Mesodermal cell (in vitro differentiated cells): Measurements from ENCODE around the gene A2M.

ENCODE experiments used
- H3K27ac ChIP-seq: 2 replicates; pipeline ENCODE4 v1.7.0; 2013; ENCODE audit warnings: mild to moderate bottlenecking, low read depth, low read length, moderate library complexity; ENCODE audit not compliant: severe bottlenecking
- H3K36me3 ChIP-seq: 2 replicates; pipeline ENCODE4 v1.7.1; 2013; ENCODE audit warnings: mild to moderate bottlenecking, low read length, moderate library complexity; ENCODE audit not compliant: control insufficient read depth, insufficient read depth
- H3K4me1 ChIP-seq: one replicate; pipeline ENCODE4 v1.7.1; 2013; ENCODE audit warnings: mild to moderate bottlenecking, low read length; ENCODE audit not compliant: insufficient read depth, control insufficient read depth, poor library complexity, severe bottlenecking
- H3K4me3 ChIP-seq: 2 replicates; pipeline ENCODE4 v1.7.0; 2013; ENCODE audit warnings: low read length, control low read depth, mild to moderate bottlenecking; ENCODE audit not compliant: insufficient read depth, poor library complexity, severe bottlenecking; ENCODE audit errors: extremely low read depth
- H3K9me3 ChIP-seq: 2 replicates; pipeline ENCODE4 v1.7.1; 2013; ENCODE audit warnings: mild to moderate bottlenecking, low read length, moderate library complexity; ENCODE audit not compliant: control insufficient read depth
- WGBS, 2 experiments: methylation state at CpG; one replicate each; pipeline ENCODE4 v1.1.5; 2013; ENCODE audit warnings: missing lambda C conversion rate in 2 of 2; ENCODE audit not compliant: insufficient coverage in 2 of 2; 5-methylcytosine and 5-hydroxymethylcytosine counted together

The A2M gene

GRCh38 chr12:9135903-9136310, 20.2 kb upstream of the A2M start:
- H3K4me1 ChIP-seq: no peaks in the 10 kb centered on the region
- no peak overlapping the region for H3K4me3 ChIP-seq
- H3K9me3 ChIP-seq: peaks cover 11% of the 10 kb centered on the region
- no peak overlapping the region for H3K27ac ChIP-seq
- no peaks in the 10 kb centered on the region for H3K36me3 ChIP-seq
- WGBS, 2 experiments: 83 to 100% methylated on average over 3 of the region's 5 CpGs

- Histone ChIP-seq H3K4me3 (no peak overlapping the region), H3K9me3 (peaks cover 8% of the 10 kb centered on the region), H3K36me3 (no peaks in the 10 kb centered on the region), H3K27ac (no peak overlapping the region), H3K4me1 (no peaks in the 10 kb centered on the region)
- 90 to 95% methylated on average over 10 to 15 of the region's 16 CpGs for WGBS, 2 experiments
Observed at GRCh38 chr12:9134981-9135628, 19.4 kb upstream of the A2M start.

- H3K4me1 ChIP-seq: no peaks in the 10 kb centered on the region
- no peaks in the 10 kb centered on the region for H3K9me3 ChIP-seq
- H3K4me3 ChIP-seq: no peak overlapping the region
- no CpG with 5 or more reads among the region's 1 CpG for WGBS, 2 experiments
- no peak overlapping the region for H3K27ac ChIP-seq
- H3K36me3 ChIP-seq: no peaks in the 10 kb centered on the region
Observed at GRCh38 chr12:9133216-9133916, 17.6 kb upstream of the A2M start.

DNA sequence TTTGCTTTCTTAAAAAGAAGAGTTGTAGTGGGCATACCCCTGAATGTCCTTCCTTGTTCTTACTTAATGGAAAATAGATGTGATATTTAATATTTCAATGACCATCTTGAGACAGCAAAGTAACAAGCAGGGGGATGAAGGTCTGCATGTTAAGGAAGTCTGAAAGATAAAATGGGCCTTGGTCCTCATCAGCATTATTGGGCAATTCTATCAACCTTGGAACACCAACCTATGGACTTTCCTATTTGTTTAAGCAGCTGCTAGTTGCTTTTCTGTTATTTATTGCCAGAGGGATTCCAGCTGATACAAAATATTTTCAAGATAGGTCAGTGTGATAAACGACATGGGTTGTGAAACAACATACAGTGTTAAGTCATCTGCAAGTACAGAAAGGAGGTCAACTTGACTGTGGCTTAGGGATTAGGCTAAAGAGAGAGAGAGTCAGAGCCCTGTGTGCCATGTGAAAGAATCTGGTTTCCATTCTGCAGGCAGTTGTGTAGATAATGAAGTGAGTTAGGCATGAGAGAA, 16.4 kb upstream of the A2M start:
- Histone ChIP-seq H3K36me3 (no peaks in the 10 kb centered on the region), H3K4me3 (no peak overlapping the region), H3K9me3 (no peaks in the 10 kb centered on the region), H3K27ac (no peak overlapping the region), H3K4me1 (no peaks in the 10 kb centered on the region)
- 73 to 78% methylated on average over 1 of the region's 1 CpG for WGBS, 2 experiments

DNA sequence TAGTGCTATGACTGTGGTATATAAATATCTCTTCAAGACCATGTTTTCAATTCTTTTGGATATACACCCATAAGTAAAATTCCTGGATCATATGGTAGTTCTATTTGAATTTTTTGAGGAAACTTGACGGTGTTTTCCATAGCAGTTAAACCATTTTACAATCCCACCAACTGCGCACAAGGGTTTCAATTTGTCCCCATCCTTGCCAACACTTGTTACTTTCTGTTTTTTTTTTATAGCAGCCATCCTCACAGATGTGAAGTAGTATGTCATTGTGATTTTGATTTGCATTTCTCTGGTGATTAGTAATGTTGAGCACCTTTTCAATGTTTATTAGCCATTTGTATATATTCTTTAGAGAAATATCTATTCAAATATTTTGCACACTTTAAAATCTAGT, 14.5 kb upstream of the A2M start:
- 0% methylated on average over 1 of the region's 2 CpGs; no CpG with 5 or more reads in 1 of the 2 experiments for WGBS, 2 experiments

DNA sequence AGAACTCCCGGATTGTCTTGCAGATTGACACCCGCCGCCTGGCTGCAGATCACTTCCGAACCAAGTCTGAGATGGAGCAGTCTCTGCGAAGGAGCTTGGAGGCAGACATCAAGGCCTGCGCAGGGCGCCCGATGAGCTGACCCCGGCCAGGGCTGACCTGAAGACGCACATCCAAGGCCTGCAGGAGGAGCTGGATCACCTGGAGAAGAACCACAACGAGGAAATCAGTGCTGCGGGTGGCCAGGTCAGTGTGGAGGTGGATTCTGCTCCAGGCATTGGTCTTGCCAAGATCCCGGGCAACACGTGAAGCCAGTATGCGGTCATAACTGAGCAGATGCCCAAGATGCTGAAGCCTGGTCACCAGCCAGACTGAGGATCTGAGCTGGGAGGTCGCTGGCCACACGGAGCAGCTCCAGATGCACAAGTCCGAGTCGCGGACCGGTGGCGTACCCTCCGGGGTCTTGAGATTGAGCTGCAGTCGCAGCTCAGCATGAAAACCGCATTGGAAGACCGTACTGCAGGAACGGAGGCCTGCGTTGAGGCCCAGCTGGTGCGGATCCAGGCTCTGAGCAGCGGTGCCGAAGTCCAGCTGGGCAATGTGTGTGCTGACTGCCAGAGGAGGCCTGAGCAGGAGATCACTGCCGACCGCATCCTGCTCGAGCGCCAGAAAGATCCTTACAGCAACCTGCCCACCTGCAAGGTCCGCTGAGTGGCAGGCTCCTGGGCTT, 12.4 kb upstream of the A2M start:
- Histone ChIP-seq H3K4me1 (no peaks in the 10 kb centered on the region), H3K27ac (no peak overlapping the region), H3K36me3 (no peaks in the 10 kb centered on the region), H3K4me3 (no peak overlapping the region), H3K9me3 (no peaks in the 10 kb centered on the region)
- 93 to 95% methylated on average over 25 to 31 of the region's 36 CpGs for WGBS, 2 experiments

More for the DNA sequence above, 14.5 kb upstream of the A2M start:
- no peaks in the 10 kb centered on the region for H3K4me1 ChIP-seq
- H3K36me3 ChIP-seq: no peaks in the 10 kb centered on the region
- H3K9me3 ChIP-seq: no peaks in the 10 kb centered on the region
- no peak overlapping the region for H3K4me3 ChIP-seq
- H3K27ac ChIP-seq: no peak overlapping the region

DNA sequence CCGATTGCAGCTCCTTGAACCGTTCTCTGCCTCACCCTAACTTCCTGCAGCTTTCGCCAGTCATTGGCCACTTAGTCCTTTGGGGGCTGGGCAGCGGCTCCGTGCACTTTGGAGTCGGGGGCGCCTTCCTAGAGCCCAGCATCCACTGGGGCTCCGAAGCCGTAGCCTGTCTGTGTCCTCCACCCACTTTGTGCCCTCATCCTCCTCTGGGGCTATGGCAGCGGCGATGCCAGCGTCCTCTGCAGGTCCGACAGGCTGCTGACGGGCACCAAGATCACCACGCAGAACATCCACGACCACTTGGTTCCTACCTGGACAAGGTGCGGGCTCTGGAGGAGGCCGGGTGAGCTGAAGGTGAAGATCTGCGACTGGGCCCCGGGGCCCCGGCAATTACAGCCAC, 11.8 kb upstream of the A2M start:
- 93 to 97% methylated on average over 20 to 21 of the region's 21 CpGs for WGBS, 2 experiments
- Histone ChIP-seq H3K4me3 (no peak overlapping the region), H3K36me3 (no peaks in the 10 kb centered on the region), H3K4me1 (no peaks in the 10 kb centered on the region), H3K27ac (no peak overlapping the region), H3K9me3 (no peaks in the 10 kb centered on the region)

DNA sequence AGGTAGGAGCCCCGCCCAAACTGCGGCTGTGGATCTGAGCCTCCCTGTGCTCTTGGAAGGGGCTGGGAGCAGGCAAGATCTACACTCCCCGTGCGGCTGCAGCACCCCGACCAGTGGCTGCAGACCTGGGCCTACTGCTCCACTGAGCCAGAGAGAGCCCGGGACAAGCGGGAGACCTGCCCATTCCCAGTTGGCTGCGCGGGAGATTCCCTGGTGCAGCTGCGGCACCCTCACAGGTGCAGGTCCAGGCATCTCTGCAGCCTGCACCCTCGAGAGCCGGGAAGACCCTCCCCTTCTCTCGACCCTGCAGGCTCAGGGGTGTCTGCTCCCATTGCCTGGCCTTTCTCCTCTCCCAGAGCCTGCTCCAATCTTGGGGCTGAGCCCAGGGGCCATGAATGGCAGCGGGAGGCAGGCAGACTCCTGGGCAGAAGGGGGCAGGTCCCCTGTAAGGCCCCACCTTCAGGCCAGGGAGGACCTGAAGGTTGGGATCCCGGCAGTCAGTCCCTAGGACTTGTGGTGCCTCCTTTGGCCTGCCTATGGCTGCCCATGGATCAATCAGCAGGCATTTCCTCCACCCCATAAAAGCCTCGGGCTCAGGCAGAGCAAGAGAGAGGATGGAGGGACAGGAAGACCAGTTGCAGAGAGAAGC, 8.8 kb upstream of the A2M start:
- Histone ChIP-seq H3K36me3 (no peaks in the 10 kb centered on the region), H3K27ac (no peak overlapping the region), H3K9me3 (no peaks in the 10 kb centered on the region), H3K4me3 (no peak overlapping the region), H3K4me1 (no peaks in the 10 kb centered on the region)
- 93 to 94% methylated on average over 13 to 15 of the region's 16 CpGs for WGBS, 2 experiments

GRCh38 chr12:9123781-9124382, 8.2 kb upstream of the A2M start:
- H3K36me3 ChIP-seq: no peaks in the 10 kb centered on the region
- 91 to 98% methylated on average over 11 to 12 of the region's 14 CpGs for WGBS, 2 experiments
- H3K4me3 ChIP-seq: no peak overlapping the region
- no peak overlapping the region for H3K27ac ChIP-seq
- H3K4me1 ChIP-seq: no peaks in the 10 kb centered on the region
- H3K9me3 ChIP-seq: no peaks in the 10 kb centered on the region

- no peak overlapping the region for H3K4me3 ChIP-seq
- H3K36me3 ChIP-seq: no peaks in the 10 kb centered on the region
- H3K27ac ChIP-seq: no peak overlapping the region
- H3K9me3 ChIP-seq: no peaks in the 10 kb centered on the region
- 80 to 86% methylated on average over 1 of the region's 3 CpGs for WGBS, 2 experiments
- H3K4me1 ChIP-seq: no peaks in the 10 kb centered on the region
Observed at GRCh38 chr12:9122091-9122609, 6.4 kb upstream of the A2M start.
